Suprapubic skin (tissue), 4 donors: ENCODE data around the gene IER5. TPM values are rescaled to one million over a fixed set of nuclear protein-coding genes. Genes with fewer than 3 reads are reported as not detected.

Experiments used
- DNase-seq, 2 donors: peaks; one replicate each; pipeline ENCODE4 v3.0.0-alpha.2; 2019; ENCODE audit warnings: low spot score in 2 of 2
- H3K27ac ChIP-seq: fragments of 200-600 bp; sonication (generic); one replicate; pipeline ENCODE4 v1.5.1; 2019
- H3K27me3 ChIP-seq: fragments of 200-600 bp; sonication (generic); one replicate; pipeline ENCODE4 v1.5.1; 2019
- H3K36me3 ChIP-seq: fragments of 200-600 bp; sonication (generic); one replicate; pipeline ENCODE4 v1.5.1; 2019
- H3K4me1 ChIP-seq: fragments of 200-600 bp; sonication (generic); one replicate; pipeline ENCODE4 v1.5.1; 2019
- H3K4me3 ChIP-seq: fragments of 200-600 bp; sonication (generic); one replicate; pipeline ENCODE4 v1.5.1; 2019; ENCODE audit warnings: mild to moderate bottlenecking
- H3K9me3 ChIP-seq: fragments of 200-600 bp; sonication (generic); one replicate; pipeline ENCODE4 v1.5.1; 2019
- EP300 ChIP-seq: sonication (generic); formaldehyde crosslinking; IDR thresholded peaks from one replicate; pipeline ENCODE4 v1.6.1; 2017; ENCODE audit warnings: antibody characterized with exemption
- POLR2A ChIP-seq, 2 donors: fragments of 450-650 bp; IDR thresholded peaks; one replicate each; pipeline ENCODE4 v1.6.1; 2017; ENCODE audit warnings: antibody characterized with exemption in 2 of 2, mild to moderate bottlenecking in 2 of 2, moderate library complexity in 2 of 2
- POLR2AphosphoS5 ChIP-seq, 3 donors: sonication (generic); formaldehyde crosslinking; IDR thresholded peaks; one replicate each; pipeline ENCODE4 v1.6.1; 2017; ENCODE audit warnings: antibody characterized with exemption in 3 of 3
- WGBS: methylation state at CpG from one replicate; pipeline ENCODE4 v1.1.5; 2018; 5-methylcytosine and 5-hydroxymethylcytosine counted together
- total RNA-seq, 4 donors: library from RNA; depleted of rRNA; stranded (reverse); fragments of >200 nt; gene quantifications; one replicate each; pipeline ENCODE4 v1.1.0, GENCODE V29; 2016
- TF ChIP-seq, protein P1 (sequence below), 2 donors: fragments of 200-600 bp in 1 of 2; fragments of 450-650 bp in 1 of 2; sonication (generic) in 1 of 2; IDR thresholded peaks; one replicate each; pipeline ENCODE4 v1.5.1; 2016 to 2019; ENCODE audit warnings: antibody characterized with exemption in 2 of 2, mild to moderate bottlenecking in 1 of 2, moderate library complexity in 1 of 2

Gene IER5
- total RNA-seq, 4 donors from 2014 or later = 11.3 to 30.4 (median 24.4) TPM

DNA sequence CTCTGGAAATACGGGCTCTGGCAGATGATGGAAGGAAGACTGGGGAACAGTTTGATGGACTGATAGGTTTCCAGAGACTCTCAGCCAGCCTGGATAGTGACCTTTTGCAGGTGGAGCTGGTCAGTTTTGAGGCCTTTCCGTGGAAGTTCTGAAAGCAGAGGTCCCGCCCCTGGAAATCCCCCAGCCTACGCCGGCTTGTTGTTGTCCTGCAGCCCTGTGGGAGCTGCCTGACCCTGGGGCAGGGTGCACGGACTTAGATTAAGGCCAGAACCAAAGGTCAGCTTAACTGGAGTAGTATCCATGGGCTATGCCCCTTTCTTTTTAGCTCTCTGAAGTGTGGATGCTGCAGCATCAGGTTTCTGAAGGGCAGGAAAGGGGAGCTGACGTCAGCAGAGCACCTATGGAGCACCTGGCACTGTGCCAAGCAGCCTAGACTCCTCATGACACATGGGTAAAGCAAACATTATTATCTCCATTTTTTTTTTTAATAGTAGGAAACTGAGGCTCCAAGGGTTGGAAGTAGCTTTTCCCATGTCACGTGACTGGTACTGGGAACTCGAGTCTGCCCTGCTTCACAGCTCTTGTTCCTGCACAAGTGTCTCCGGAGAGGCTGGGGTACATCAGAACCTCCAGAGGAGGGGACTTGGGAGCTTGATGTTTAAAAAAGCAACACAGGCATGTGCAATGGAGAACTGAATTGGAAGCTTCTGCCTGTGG, 38.5 kb downstream of the IER5 start:
- TF ChIP-seq, protein P1, sequence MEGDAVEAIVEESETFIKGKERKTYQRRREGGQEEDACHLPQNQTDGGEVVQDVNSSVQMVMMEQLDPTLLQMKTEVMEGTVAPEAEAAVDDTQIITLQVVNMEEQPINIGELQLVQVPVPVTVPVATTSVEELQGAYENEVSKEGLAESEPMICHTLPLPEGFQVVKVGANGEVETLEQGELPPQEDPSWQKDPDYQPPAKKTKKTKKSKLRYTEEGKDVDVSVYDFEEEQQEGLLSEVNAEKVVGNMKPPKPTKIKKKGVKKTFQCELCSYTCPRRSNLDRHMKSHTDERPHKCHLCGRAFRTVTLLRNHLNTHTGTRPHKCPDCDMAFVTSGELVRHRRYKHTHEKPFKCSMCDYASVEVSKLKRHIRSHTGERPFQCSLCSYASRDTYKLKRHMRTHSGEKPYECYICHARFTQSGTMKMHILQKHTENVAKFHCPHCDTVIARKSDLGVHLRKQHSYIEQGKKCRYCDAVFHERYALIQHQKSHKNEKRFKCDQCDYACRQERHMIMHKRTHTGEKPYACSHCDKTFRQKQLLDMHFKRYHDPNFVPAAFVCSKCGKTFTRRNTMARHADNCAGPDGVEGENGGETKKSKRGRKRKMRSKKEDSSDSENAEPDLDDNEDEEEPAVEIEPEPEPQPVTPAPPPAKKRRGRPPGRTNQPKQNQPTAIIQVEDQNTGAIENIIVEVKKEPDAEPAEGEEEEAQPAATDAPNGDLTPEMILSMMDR (IDR thresholded peaks at IDR 0.05) = no peak
- TF ChIP-seq POLR2AphosphoS5 (IDR thresholded peaks at IDR 0.05) (no peak), EP300 (no peak), POLR2A (IDR thresholded peaks at IDR 0.05) (no peak)
- H3K27ac ChIP-seq = no peak overlapping the region
- no peaks in the 10 kb centered on the region for H3K9me3 ChIP-seq
- no peak overlapping the region for H3K4me3 ChIP-seq
- no peaks in the 10 kb centered on the region for H3K36me3 ChIP-seq
- no peaks in the 10 kb centered on the region for H3K27me3 ChIP-seq
- WGBS = 70% methylated on average over 8 of the region's 10 CpGs
- DNase-seq = no peak
- peaks cover 50% of the 10 kb centered on the region for H3K4me1 ChIP-seq

DNA sequence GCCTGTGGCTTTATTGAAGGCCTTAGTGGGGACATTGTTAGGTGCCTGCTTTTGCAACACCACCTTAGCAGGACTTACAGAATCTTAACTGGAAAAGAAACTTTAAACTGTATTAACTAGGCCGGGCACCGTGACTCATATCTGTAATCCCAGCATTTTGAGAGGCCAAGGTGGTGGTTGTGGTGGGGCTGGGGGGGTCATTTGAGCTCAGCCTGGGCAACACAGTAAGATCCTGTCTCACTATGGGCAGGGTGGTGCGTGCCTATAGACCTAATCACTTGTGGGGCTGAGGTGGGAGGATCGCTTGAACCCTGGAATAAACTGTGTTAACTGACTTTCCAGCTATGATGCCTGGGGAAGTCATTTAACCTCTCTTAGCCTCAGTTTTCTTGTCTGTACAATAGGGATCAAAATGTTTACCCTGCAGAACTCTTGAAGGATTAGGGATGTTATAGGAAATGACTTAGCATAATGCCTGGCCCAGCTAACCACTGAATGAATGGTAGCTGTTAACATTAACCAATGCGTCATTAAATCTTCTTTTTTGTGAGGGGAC, 39.5 kb downstream of the IER5 start:
- Histone ChIP-seq H3K36me3 (no peaks in the 10 kb centered on the region), H3K4me3 (no peak overlapping the region), H3K27ac (peak overlapping the region; percentile 51), H3K9me3 (no peaks in the 10 kb centered on the region), H3K4me1 (peaks cover 41% of the 10 kb centered on the region), H3K27me3 (no peaks in the 10 kb centered on the region)
- no peak for DNase-seq
- 95% methylated on average over 5 of the region's 5 CpGs for WGBS
- TF ChIP-seq POLR2AphosphoS5 (IDR thresholded peaks at IDR 0.05) = no peak
- TF ChIP-seq EP300 = no peak
- TF ChIP-seq, protein P1 (IDR thresholded peaks at IDR 0.05) = no peak
- no peak for TF ChIP-seq POLR2A (IDR thresholded peaks at IDR 0.05)

DNA sequence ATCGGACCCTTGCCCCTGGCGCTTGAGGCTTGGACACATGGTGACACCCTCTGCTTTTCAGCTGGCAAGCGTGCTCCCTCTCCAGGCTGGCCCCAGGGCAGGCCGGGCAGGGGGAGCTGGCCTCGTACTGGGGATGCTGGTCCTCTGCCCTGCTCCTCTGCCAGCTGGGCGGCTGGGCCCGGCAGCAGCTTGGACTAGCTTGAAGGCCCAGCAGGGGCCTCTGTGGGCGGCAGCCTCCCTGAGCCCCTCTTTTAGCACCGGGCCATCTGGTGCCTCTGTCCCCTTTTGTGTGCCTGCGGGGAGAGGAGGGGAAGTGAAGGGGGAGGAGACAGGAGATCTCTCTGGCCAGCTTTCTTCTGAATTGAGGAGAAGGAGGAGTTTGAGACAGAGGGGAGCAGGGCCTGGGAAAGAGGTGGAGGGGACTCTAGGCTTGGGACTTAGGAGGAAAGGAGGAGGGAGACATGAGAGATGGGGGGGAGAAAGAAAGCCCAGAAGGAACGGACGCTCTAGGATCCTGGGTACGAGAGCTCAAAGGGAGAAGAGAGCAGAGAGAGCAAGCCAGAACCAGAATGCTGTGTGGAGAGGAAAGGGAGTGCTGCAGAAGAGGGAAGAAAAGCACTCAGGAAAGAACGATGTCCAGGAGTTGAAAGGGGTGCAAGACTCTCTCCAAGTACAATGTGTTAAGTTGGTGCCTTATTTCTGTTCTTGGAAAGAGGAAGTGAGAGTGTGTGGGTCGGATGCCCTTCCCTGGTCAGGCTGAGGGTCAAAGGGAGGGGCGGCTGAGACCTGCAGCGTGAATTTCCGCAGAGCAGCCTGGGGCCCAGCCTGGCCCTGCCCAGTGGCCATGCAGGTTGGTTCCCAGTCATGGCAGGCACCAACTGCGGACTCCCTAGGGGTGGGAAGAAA, 40.3 kb downstream of the IER5 start:
- H3K36me3 ChIP-seq = no peaks in the 10 kb centered on the region
- TF ChIP-seq, protein P1 (IDR thresholded peaks at IDR 0.05) = no peak
- TF ChIP-seq POLR2AphosphoS5 (IDR thresholded peaks at IDR 0.05) (no peak), POLR2A (IDR thresholded peaks at IDR 0.05) (no peak), EP300 (no peak)
- H3K4me3 ChIP-seq = no peak overlapping the region
- H3K9me3 ChIP-seq = no peaks in the 10 kb centered on the region
- H3K27me3 ChIP-seq = no peaks in the 10 kb centered on the region
- peak overlapping the region; percentile 51 for H3K27ac ChIP-seq
- DNase-seq = no peak
- peaks cover 43% of the 10 kb centered on the region for H3K4me1 ChIP-seq
- 66% methylated on average over 19 of the region's 19 CpGs for WGBS

DNA sequence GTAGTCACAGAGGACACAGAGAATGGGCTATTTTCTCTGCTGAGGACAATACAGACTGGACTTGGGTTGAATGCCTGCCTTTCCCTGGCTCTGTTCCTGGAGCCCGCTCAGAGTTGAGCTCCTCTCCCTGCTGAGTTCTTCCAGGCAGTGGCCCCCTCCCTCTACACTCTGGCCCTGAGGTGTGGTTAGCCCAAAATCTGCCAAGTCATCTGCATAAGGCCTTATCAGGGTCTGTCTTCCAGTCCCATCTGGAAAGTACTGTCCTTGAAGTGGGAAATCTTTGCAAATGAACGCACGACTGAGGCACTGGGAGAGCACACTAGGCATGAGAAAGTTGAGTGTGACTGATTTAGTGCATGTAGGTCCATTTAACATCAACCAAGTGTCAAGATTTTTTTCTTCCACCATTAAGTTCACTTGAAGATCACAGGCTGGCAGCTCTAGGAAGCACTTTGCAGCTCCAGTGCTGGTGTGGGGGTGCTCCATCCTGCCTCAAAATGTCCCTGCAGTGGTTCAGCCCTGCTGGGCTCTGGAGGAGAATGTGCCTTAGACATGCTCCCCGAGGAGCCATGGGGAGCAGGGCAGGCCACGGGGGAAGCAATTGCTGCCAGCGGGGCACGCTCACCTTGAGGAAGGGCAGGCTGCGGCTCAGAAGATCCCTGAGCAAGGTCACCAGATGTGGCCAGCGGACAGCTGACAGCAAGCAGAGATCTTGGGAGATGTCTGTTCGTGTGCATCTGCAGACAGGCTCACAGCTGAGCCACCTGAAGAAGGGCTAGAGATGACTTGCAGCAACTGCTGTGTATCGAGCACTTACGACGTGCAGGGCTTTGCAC, 41.5 kb downstream of the IER5 start:
- no peak for TF ChIP-seq EP300
- TF ChIP-seq, protein P1 (IDR thresholded peaks at IDR 0.05) = no peak
- H3K4me3 ChIP-seq = no peak overlapping the region
- no peaks in the 10 kb centered on the region for H3K27me3 ChIP-seq
- H3K9me3 ChIP-seq = no peaks in the 10 kb centered on the region
- 74% methylated on average over 7 of the region's 13 CpGs for WGBS
- H3K4me1 ChIP-seq = peaks cover 53% of the 10 kb centered on the region
- no peak for DNase-seq
- H3K36me3 ChIP-seq = no peaks in the 10 kb centered on the region
- H3K27ac ChIP-seq = no peak overlapping the region
